HG03342 (cell line): ENCODE measurements around the gene TRAPPC2L.
"Not testable (repeated sequence)": the region's sequence is repeated elsewhere in the genome, so short reads cannot be mapped to it uniquely, and the experiment has no call there.

Experiments
- ATAC-seq: cut with Tn5 transposase; IDR thresholded peaks from one replicate; pipeline ENCODE4 v1.9.1; 2021; ENCODE audit warnings: mild to moderate bottlenecking, moderate library complexity; ENCODE audit not compliant: unreplicated experiment

Gene TRAPPC2L

GRCh38 chr16:88817785-88818574, 38.9 kb upstream of the TRAPPC2L start:
- ATAC-seq = no peak

GRCh38 chr16:88818575-88818874, 38.4 kb upstream of the TRAPPC2L start:
- ATAC-seq = no peak

GRCh38 chr16:88819126-88819525, 37.8 kb upstream of the TRAPPC2L start:
- ATAC-seq = no peak

- no peak for ATAC-seq
Measured at GRCh38 chr16:88820385-88821025, 36.4 kb upstream of the TRAPPC2L start.

- no peak for ATAC-seq
Measured at GRCh38 chr16:88821168-88821850, 35.6 kb upstream of the TRAPPC2L start.

- ATAC-seq = no peak
Measured at GRCh38 chr16:88822281-88823040, 34.5 kb upstream of the TRAPPC2L start.

- not testable (repeated sequence) for ATAC-seq
Measured at GRCh38 chr16:88823646-88824045, 33.3 kb upstream of the TRAPPC2L start.

- ATAC-seq = no peak
Measured at GRCh38 chr16:88824256-88825077, 32.5 kb upstream of the TRAPPC2L start.

GRCh38 chr16:88825146-88825545, 31.8 kb upstream of the TRAPPC2L start:
- ATAC-seq = no peak

GRCh38 chr16:88826070-88826840, 30.7 kb upstream of the TRAPPC2L start:
- ATAC-seq = no peak

GRCh38 chr16:88827727-88828126, 29.2 kb upstream of the TRAPPC2L start:
- ATAC-seq = no peak

- ATAC-seq = no peak
Measured at GRCh38 chr16:88828711-88829110, 28.2 kb upstream of the TRAPPC2L start.

- no peak for ATAC-seq
Measured at GRCh38 chr16:88830258-88830657, 26.7 kb upstream of the TRAPPC2L start.

- no peak for ATAC-seq
Measured at GRCh38 chr16:88830783-88831182, 26.1 kb upstream of the TRAPPC2L start.

- ATAC-seq = no peak
Measured at GRCh38 chr16:88831838-88832237, 25.1 kb upstream of the TRAPPC2L start.

GRCh38 chr16:88833086-88833485, 23.8 kb upstream of the TRAPPC2L start:
- no peak for ATAC-seq

- ATAC-seq = no peak
Measured at GRCh38 chr16:88834670-88835069, 22.3 kb upstream of the TRAPPC2L start.

- ATAC-seq = no peak
Measured at GRCh38 chr16:88835383-88835782, 21.5 kb upstream of the TRAPPC2L start.

GRCh38 chr16:88835818-88836217, 21.1 kb upstream of the TRAPPC2L start:
- ATAC-seq = no peak

- no peak for ATAC-seq
Measured at GRCh38 chr16:88836791-88837190, 20.1 kb upstream of the TRAPPC2L start.
